Uterine smooth muscle cell (primary cell): Measurements from ENCODE around the gene TMEM256. TPM values are rescaled to one million over a fixed set of nuclear protein-coding genes. Genes with fewer than 3 reads are reported as not detected.

Experiments used
- total RNA-seq: library from RNA; depleted of rRNA; stranded (reverse); fragments of >200 nt; gene quantifications from 2 replicates; pipeline ENCODE4 v1.2.3, GENCODE V29; 2014

The TMEM256 gene
- 69.7 and 102 TPM in 2 replicates for total RNA-seq

GRCh38 chr17:7403977-7404736 lies at the start of gene TMEM256:
TMEM256 (minus strand) TSS chr17:7404097; CDS start chr17:7404084, 13 bp downstream.

GRCh38 chr17:7444682-7445618 lies 41.1 kb upstream of the TMEM256 start, which contains the start of gene CHRNB1:
CHRNB1 (plus strand) TSS chr17:7445061; CDS start chr17:7445128, 67 bp downstream.

GRCh38 chr17:7439462-7440112 lies 35.7 kb upstream of the TMEM256 start, which contains the start of gene FGF11:
FGF11 (plus strand) TSS chr17:7439512; CDS start chr17:7439621, 109 bp downstream.

GRCh38 chr17:7428557-7428956 lies 24.7 kb upstream of the TMEM256 start, which contains the start of gene SPEM3:
SPEM3 (plus strand) TSS chr17:7428857; CDS start chr17:7428903, 46 bp downstream.

GRCh38 chr17:7425316-7425715 lies 21.4 kb upstream of the TMEM256 start, which contains the start of gene SPEM2:
SPEM2 (plus strand) TSS chr17:7425616; CDS start chr17:7425689, 73 bp downstream.

GRCh38 chr17:7419819-7420610 lies 16.1 kb upstream of the TMEM256 start, which contains the start of gene SPEM1:
SPEM1 (plus strand) TSS chr17:7420324; CDS start chr17:7420385, 61 bp downstream.

GRCh38 chr17:7407485-7408251 lies 3.8 kb upstream of the TMEM256 start, which contains the start of gene NLGN2:
NLGN2 (plus strand) TSS chr17:7407845; CDS start chr17:7408256, 411 bp downstream.

GRCh38 chr17:7394452-7395191 lies 9.3 kb downstream of the TMEM256 start, which contains the start of gene PLSCR3:
PLSCR3 (minus strand) TSS chr17:7394525; CDS start chr17:7394110, 415 bp downstream.

GRCh38 chr17:7380855-7381683 lies 22.8 kb downstream of the TMEM256 start, which contains the start of gene TNK1:
TNK1 (plus strand) TSS chr17:7381089; CDS start chr17:7382927, 1,838 bp downstream.

GRCh38 chr17:7355053-7355452 lies 48.8 kb downstream of the TMEM256 start, which contains the start of gene TMEM95:
TMEM95 (plus strand) TSS chr17:7355156; CDS start chr17:7355205, 49 bp downstream.

Other genes starting within 250 kb of the TMEM256 start
- 1.3 and 1.4 TPM in 2 replicates for gene ASGR1, start 224.7 kb downstream of the TMEM256 start, total RNA-seq
- gene DLG4, start 184.3 kb downstream of the TMEM256 start, total RNA-seq: 15.9 and 19.2 TPM in 2 replicates
- 162 and 238 TPM in 2 replicates for gene ACADVL, start 184.2 kb downstream of the TMEM256 start, total RNA-seq
- gene DVL2, start 169.6 kb downstream of the TMEM256 start, total RNA-seq: 95.3 and 99.5 TPM in 2 replicates
- gene PHF23, start 164.6 kb downstream of the TMEM256 start, total RNA-seq: 42.5 and 45.5 TPM in 2 replicates
- gene GABARAP, start 161.6 kb downstream of the TMEM256 start, total RNA-seq: 74.6 and 149 TPM in 2 replicates
- 25.7 and 27.9 TPM in 2 replicates for gene CTDNEP1, start 152.4 kb downstream of the TMEM256 start, total RNA-seq
- 33.0 and 35.5 TPM in 2 replicates for gene ELP5, start 151.9 kb downstream of the TMEM256 start, total RNA-seq
- 2.1 and 4.5 TPM in 2 replicates for gene CLDN7, start 141.6 kb downstream of the TMEM256 start, total RNA-seq
- gene SLC2A4, start 122.4 kb downstream of the TMEM256 start, total RNA-seq: under 0.01 TPM in 2 replicates
- under 0.01 TPM in 2 replicates for gene YBX2, start 109.5 kb downstream of the TMEM256 start, total RNA-seq
- gene EIF5A, start 96.5 kb downstream of the TMEM256 start, total RNA-seq: 450 and 1,318 TPM in 2 replicates
- 34.6 and 43.2 TPM in 2 replicates for gene GPS2, start 88.7 kb downstream of the TMEM256 start, total RNA-seq
- gene NEURL4, start 74.8 kb downstream of the TMEM256 start, total RNA-seq: 24.0 and 32.6 TPM in 2 replicates
- 2.4 and 5.7 TPM in 2 replicates for gene ACAP1, start 67.6 kb downstream of the TMEM256 start, total RNA-seq
- gene KCTD11, start 51.9 kb downstream of the TMEM256 start, total RNA-seq: 6.5 and 9.4 TPM in 2 replicates
- not detected in 2 replicates for gene TMEM95, start 48.9 kb downstream of the TMEM256 start, total RNA-seq
- gene TNK1, start 23.0 kb downstream of the TMEM256 start, total RNA-seq: under 0.01 and 0.66 TPM in 2 replicates
- 11.4 and 20.5 TPM in 2 replicates for gene PLSCR3, start 9.6 kb downstream of the TMEM256 start, total RNA-seq
- gene NLGN2, start 3.7 kb upstream of the TMEM256 start, total RNA-seq: 8.2 and 10.7 TPM in 2 replicates
- not detected in 2 replicates for gene SPEM1, start 16.2 kb upstream of the TMEM256 start, total RNA-seq
- not detected in 2 replicates for gene SPEM2, start 21.5 kb upstream of the TMEM256 start, total RNA-seq
- gene SPEM3, start 24.8 kb upstream of the TMEM256 start, total RNA-seq: not detected in 2 replicates
- gene TMEM102, start 31.3 kb upstream of the TMEM256 start, total RNA-seq: 1.2 and 2.2 TPM in 2 replicates
- gene FGF11, start 35.4 kb upstream of the TMEM256 start, total RNA-seq: 0.77 and 1.7 TPM in 2 replicates
- gene CHRNB1, start 41.0 kb upstream of the TMEM256 start, total RNA-seq: 3.4 and 6.6 TPM in 2 replicates
- 14.8 and 24.1 TPM in 2 replicates for gene ZBTB4, start 75.5 kb upstream of the TMEM256 start, total RNA-seq
- gene SLC35G6, start 77.3 kb upstream of the TMEM256 start, total RNA-seq: not detected in 2 replicates
- 90.6 and 114 TPM in 2 replicates for gene POLR2A, start 80.3 kb upstream of the TMEM256 start, total RNA-seq
- 6.1 and 10.0 TPM in 2 replicates for gene TNFSF12, start 145.0 kb upstream of the TMEM256 start, total RNA-seq
- 0.44 and 0.75 TPM in 2 replicates for gene TNFSF13, start 154.7 kb upstream of the TMEM256 start, total RNA-seq
- gene SENP3, start 157.8 kb upstream of the TMEM256 start, total RNA-seq: 73.1 and 83.8 TPM in 2 replicates
- 12.8 and 16.2 TPM in 2 replicates for gene CD68, start 175.5 kb upstream of the TMEM256 start, total RNA-seq
- gene MPDU1, start 179.8 kb upstream of the TMEM256 start, total RNA-seq: 77.5 and 140 TPM in 2 replicates
- gene SOX15, start 186.0 kb upstream of the TMEM256 start, total RNA-seq: 0.12 and 0.33 TPM in 2 replicates
- gene FXR2, start 210.8 kb upstream of the TMEM256 start, total RNA-seq: 62.0 and 65.4 TPM in 2 replicates
- gene SAT2, start 223.7 kb upstream of the TMEM256 start, total RNA-seq: 30.0 and 43.9 TPM in 2 replicates
- 0.11 and 0.37 TPM in 2 replicates for gene SHBG, start 226.0 kb upstream of the TMEM256 start, total RNA-seq
- gene ATP1B2, start 246.8 kb upstream of the TMEM256 start, total RNA-seq: not detected in 2 replicates